Neural cell (in vitro differentiated cells): Measurements from ENCODE around the gene NOTCH2. TPM values are rescaled to one million over a fixed set of nuclear protein-coding genes. Genes with fewer than 3 reads are reported as not detected.

Experiments
- H2AFZ ChIP-seq: fragments of 200-600, 300-800 bp; sonication (generic), shearing (Covaris generic); 2 replicates; pipeline ENCODE4 v1.6.0; 2014; ENCODE audit warnings: low read depth, mild to moderate bottlenecking, antibody characterized with exemption, low read length, moderate library complexity
- H3F3A ChIP-seq: fragments of 200-600 bp; shearing (Covaris generic); 2 replicates; pipeline ENCODE4 v1.6.1; 2016; ENCODE audit warnings: mild to moderate bottlenecking, moderate library complexity, mixed read lengths, antibody characterized with exemption, low read length; ENCODE audit not compliant: insufficient read depth, poor library complexity, severe bottlenecking
- H3K27ac ChIP-seq: fragments of 200-600, 300-800 bp; sonication (generic), shearing (Covaris generic); 2 replicates; pipeline ENCODE4 v1.5.1; 2014; ENCODE audit warnings: mild to moderate bottlenecking, low read length, moderate library complexity
- H3K27me3 ChIP-seq: fragments of 300-800, 200-600 bp; sonication (generic), shearing (Covaris generic); 2 replicates; pipeline ENCODE4 v1.6.0; 2014; ENCODE audit warnings: mild to moderate bottlenecking, low read depth, low read length, moderate library complexity; ENCODE audit not compliant: insufficient read depth
- H3K36me3 ChIP-seq: fragments of 300-800, 200-600 bp; sonication (generic), shearing (Covaris generic); 2 replicates; pipeline ENCODE4 v1.5.1; 2014; ENCODE audit warnings: mild to moderate bottlenecking, antibody characterized with exemption, low read length, moderate library complexity; ENCODE audit not compliant: insufficient read depth
- H3K4me2 ChIP-seq: fragments of 300-800, 200-600 bp; sonication (generic), shearing (Covaris generic); 2 replicates; pipeline ENCODE4 v1.6.0; 2014; ENCODE audit warnings: mild to moderate bottlenecking, low read length
- H3K4me3 ChIP-seq: fragments of 300-800, 200-600 bp; sonication (generic), shearing (Covaris generic); 2 replicates; pipeline ENCODE4 v1.5.1; 2014; ENCODE audit warnings: mild to moderate bottlenecking, low read length, moderate library complexity
- H3K79me2 ChIP-seq: fragments of 200-600 bp; shearing (Covaris generic); replicated peaks from 2 replicates; pipeline ENCODE4 v1.6.0; 2014; ENCODE audit warnings: mild to moderate bottlenecking, low read length, moderate library complexity; ENCODE audit not compliant: insufficient read depth
- H3K9ac ChIP-seq: fragments of 300-800, 200-600 bp; sonication (generic), shearing (Covaris generic); 2 replicates; pipeline ENCODE4 v1.6.1; 2016; ENCODE audit warnings: mild to moderate bottlenecking, low read length, mixed read lengths
- H3K9me2 ChIP-seq: fragments of 200-600 bp; shearing (Covaris generic); 2 replicates; pipeline ENCODE4 v1.6.1; 2016; ENCODE audit warnings: mild to moderate bottlenecking, low read length, mixed read lengths; ENCODE audit not compliant: insufficient read depth
- H3K9me3 ChIP-seq: fragments of 200-600, 300-800 bp; sonication (generic), shearing (Covaris generic); 2 replicates; pipeline ENCODE4 v1.6.1; 2016; ENCODE audit warnings: mild to moderate bottlenecking, mixed run types, low read length, moderate library complexity, mixed read lengths
- H4K20me1 ChIP-seq: fragments of 200-600 bp; shearing (Covaris generic); 2 replicates; pipeline ENCODE4 v1.6.1; 2016; ENCODE audit warnings: mild to moderate bottlenecking, mixed run types; ENCODE audit not compliant: insufficient read depth
- EP300 ChIP-seq: fragments of 450-650 bp; conservative IDR thresholded peaks from 2 replicates; pipeline ENCODE4 v1.6.1; 2014; ENCODE audit warnings: antibody characterized with exemption, mild to moderate bottlenecking, moderate library complexity; ENCODE audit not compliant: poor library complexity, severe bottlenecking
- EZH2 ChIP-seq: fragments of 200-600, 300-800 bp; shearing (Covaris generic), sonication (generic); IDR thresholded peaks from 2 replicates; pipeline ENCODE4 v1.6.1; 2014; ENCODE audit warnings: antibody characterized with exemption, low read length, borderline replicate concordance, mild to moderate bottlenecking; ENCODE audit not compliant: insufficient read depth, poor library complexity, severe bottlenecking
- MXI1 ChIP-seq: fragments of 450-650 bp; conservative IDR thresholded peaks from 2 replicates; pipeline ENCODE4 v1.6.1; 2014; ENCODE audit warnings: antibody characterized with exemption, mild to moderate bottlenecking; ENCODE audit not compliant: poor library complexity, severe bottlenecking
- POLR2AphosphoS5 ChIP-seq: IDR thresholded peaks from 2 replicates; pipeline ENCODE4 v1.6.1; 2012
- RAD21 ChIP-seq: fragments of 450-650 bp; conservative IDR thresholded peaks from 2 replicates; pipeline ENCODE4 v1.6.1; 2014; ENCODE audit warnings: antibody characterized with exemption, mild to moderate bottlenecking, moderate library complexity
- SMC3 ChIP-seq: fragments of 450-650 bp; conservative IDR thresholded peaks from 2 replicates; pipeline ENCODE4 v1.6.1; 2014; ENCODE audit warnings: antibody characterized with exemption, mild to moderate bottlenecking, moderate library complexity; ENCODE audit not compliant: poor library complexity
- TAF1 ChIP-seq: IDR thresholded peaks from 2 replicates; pipeline ENCODE4 v1.6.1; 2012; ENCODE audit warnings: low read depth
- polyA plus RNA-seq: library from polyadenylated mRNA; depleted of rRNA; stranded (reverse); fragments of >200 nt; gene quantifications from 2 replicates; pipeline ENCODE4 v1.2.3, GENCODE V29; 2014
- TF ChIP-seq, protein P1 (sequence below): fragments of 450-650 bp; IDR thresholded peaks from 2 replicates; pipeline ENCODE4 v1.5.1; 2014; ENCODE audit warnings: antibody characterized with exemption, mild to moderate bottlenecking, moderate library complexity; ENCODE audit not compliant: poor library complexity, severe bottlenecking
- TF ChIP-seq, protein P2 (sequence below): IDR thresholded peaks from 2 replicates; pipeline ENCODE4 v1.6.1; 2012; ENCODE audit warnings: borderline replicate concordance

Gene NOTCH2
- polyA plus RNA-seq, 1 donor from 2014 or later, result 0.73 TPM

DNA sequence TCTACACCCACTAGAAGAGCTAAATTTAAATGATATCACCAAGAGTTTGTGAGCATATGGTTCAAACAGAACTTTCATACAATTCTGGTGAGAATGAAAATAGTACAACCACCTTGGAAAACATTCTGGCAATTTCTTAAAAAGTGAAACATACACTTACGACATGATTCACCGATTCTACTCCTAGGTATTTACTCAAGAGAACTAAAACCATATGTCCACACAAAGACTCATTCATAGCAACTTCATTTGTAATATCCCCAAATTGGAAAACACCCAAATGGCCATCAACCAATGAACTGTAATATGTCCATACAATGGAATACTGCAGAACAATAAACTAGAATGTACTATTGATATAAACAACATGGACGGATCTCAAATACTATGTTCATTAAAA is 122.0 kb downstream of the NOTCH2 start:
- Histone ChIP-seq H2AFZ (no peak overlapping the region), H3K27me3 (no peaks in the 10 kb centered on the region), H3K36me3 (no peaks in the 10 kb centered on the region), H3F3A (no peaks in the 10 kb centered on the region), H3K9me3 (no peaks in the 10 kb centered on the region), H3K9ac (no peak overlapping the region), H3K79me2 (no peaks in the 10 kb centered on the region), H3K4me2 (no peak overlapping the region), H4K20me1 (no peaks in the 10 kb centered on the region), H3K4me3 (no peak overlapping the region), H3K9me2 (no peaks in the 10 kb centered on the region), H3K27ac (no peak overlapping the region)
- TF ChIP-seq, protein P1, sequence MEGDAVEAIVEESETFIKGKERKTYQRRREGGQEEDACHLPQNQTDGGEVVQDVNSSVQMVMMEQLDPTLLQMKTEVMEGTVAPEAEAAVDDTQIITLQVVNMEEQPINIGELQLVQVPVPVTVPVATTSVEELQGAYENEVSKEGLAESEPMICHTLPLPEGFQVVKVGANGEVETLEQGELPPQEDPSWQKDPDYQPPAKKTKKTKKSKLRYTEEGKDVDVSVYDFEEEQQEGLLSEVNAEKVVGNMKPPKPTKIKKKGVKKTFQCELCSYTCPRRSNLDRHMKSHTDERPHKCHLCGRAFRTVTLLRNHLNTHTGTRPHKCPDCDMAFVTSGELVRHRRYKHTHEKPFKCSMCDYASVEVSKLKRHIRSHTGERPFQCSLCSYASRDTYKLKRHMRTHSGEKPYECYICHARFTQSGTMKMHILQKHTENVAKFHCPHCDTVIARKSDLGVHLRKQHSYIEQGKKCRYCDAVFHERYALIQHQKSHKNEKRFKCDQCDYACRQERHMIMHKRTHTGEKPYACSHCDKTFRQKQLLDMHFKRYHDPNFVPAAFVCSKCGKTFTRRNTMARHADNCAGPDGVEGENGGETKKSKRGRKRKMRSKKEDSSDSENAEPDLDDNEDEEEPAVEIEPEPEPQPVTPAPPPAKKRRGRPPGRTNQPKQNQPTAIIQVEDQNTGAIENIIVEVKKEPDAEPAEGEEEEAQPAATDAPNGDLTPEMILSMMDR, result no peak
- no peak for TF ChIP-seq MXI1
- TF ChIP-seq TAF1, result no peak
- TF ChIP-seq, protein P2, sequence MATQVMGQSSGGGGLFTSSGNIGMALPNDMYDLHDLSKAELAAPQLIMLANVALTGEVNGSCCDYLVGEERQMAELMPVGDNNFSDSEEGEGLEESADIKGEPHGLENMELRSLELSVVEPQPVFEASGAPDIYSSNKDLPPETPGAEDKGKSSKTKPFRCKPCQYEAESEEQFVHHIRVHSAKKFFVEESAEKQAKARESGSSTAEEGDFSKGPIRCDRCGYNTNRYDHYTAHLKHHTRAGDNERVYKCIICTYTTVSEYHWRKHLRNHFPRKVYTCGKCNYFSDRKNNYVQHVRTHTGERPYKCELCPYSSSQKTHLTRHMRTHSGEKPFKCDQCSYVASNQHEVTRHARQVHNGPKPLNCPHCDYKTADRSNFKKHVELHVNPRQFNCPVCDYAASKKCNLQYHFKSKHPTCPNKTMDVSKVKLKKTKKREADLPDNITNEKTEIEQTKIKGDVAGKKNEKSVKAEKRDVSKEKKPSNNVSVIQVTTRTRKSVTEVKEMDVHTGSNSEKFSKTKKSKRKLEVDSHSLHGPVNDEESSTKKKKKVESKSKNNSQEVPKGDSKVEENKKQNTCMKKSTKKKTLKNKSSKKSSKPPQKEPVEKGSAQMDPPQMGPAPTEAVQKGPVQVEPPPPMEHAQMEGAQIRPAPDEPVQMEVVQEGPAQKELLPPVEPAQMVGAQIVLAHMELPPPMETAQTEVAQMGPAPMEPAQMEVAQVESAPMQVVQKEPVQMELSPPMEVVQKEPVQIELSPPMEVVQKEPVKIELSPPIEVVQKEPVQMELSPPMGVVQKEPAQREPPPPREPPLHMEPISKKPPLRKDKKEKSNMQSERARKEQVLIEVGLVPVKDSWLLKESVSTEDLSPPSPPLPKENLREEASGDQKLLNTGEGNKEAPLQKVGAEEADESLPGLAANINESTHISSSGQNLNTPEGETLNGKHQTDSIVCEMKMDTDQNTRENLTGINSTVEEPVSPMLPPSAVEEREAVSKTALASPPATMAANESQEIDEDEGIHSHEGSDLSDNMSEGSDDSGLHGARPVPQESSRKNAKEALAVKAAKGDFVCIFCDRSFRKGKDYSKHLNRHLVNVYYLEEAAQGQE, result no peak
- no peak for TF ChIP-seq EP300
- no peak for TF ChIP-seq POLR2AphosphoS5
- no peak for TF ChIP-seq SMC3
- no peak for TF ChIP-seq EZH2
- no peak for TF ChIP-seq RAD21

DNA sequence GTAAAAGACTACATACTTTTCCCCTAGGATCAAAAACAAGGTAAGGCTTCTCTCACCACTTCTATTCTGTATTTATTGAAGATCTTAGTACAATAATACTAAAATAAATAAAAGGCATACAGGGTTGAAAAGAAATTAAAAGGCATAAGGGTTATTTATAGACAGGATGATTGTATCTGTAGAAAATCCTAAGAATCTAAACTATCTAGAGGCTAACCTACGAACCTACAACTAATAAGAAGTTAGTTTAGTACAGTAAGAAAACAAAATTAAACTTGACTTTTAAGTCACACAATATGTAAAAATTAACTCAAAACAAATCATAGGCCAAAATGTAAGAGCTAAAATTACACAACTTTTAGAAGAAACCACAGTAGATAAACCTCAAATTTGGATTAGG is 122.7 kb downstream of the NOTCH2 start:
- H3K36me3 ChIP-seq, result no peaks in the 10 kb centered on the region
- H3K9me2 ChIP-seq, result no peaks in the 10 kb centered on the region
- H3K4me3 ChIP-seq, result no peak overlapping the region
- H3F3A ChIP-seq, result no peaks in the 10 kb centered on the region
- no peak overlapping the region for H2AFZ ChIP-seq
- TF ChIP-seq SMC3 (no peak), EZH2 (no peak), MXI1 (no peak), TAF1 (no peak), POLR2AphosphoS5 (no peak), RAD21 (no peak), EP300 (no peak)
- TF ChIP-seq, protein P2, result no peak
- TF ChIP-seq, protein P1, result no peak
- no peak overlapping the region for H3K9ac ChIP-seq
- H3K4me2 ChIP-seq, result no peak overlapping the region
- H3K9me3 ChIP-seq, result no peaks in the 10 kb centered on the region
- no peaks in the 10 kb centered on the region for H3K79me2 ChIP-seq
- no peaks in the 10 kb centered on the region for H4K20me1 ChIP-seq
- H3K27me3 ChIP-seq, result no peaks in the 10 kb centered on the region
- H3K27ac ChIP-seq, result no peak overlapping the region
